DOHH2 (cell line): ENCODE data around the gene MMEL1.
"Not testable (repeated sequence)": the region's sequence is repeated elsewhere in the genome, so short reads cannot be mapped to it uniquely, and the experiment has no call there.

ENCODE experiments used
- EZH2phosphoT487 ChIP-seq: fragments of 200-600 bp; sonication (generic); IDR thresholded peaks from 2 replicates; pipeline ENCODE4 v1.6.1; 2017; ENCODE audit warnings: borderline replicate concordance, mild to moderate bottlenecking, antibody characterized with exemption, low read length, moderate library complexity, mixed read lengths
- TF ChIP-seq, protein P1 (sequence below): fragments of 200-600 bp; sonication (generic); IDR thresholded peaks from one replicate; pipeline ENCODE4 v1.5.1; 2014; ENCODE audit warnings: antibody characterized with exemption, mild to moderate bottlenecking, low read depth, low read length; ENCODE audit not compliant: poor library complexity, severe bottlenecking

DNA sequence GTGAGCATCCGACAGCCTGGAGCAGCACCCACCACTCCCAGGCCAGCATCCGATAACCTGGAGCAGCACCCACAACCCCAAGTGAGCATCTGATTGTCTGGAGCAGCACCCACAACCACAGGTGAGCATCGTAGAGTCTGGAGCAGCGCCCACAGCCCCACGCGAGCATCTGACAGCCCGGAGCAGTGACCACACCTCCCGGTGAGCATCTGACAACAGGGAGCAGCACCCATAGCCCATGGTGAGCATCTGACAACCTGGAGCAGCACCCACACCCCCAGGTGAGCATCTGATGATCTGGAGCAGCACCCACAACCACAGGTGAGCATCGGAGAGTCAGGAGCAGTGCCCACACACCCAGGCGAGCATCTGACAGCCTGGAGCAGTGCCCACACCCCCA is 25.1 kb upstream of the MMEL1 start:
- TF ChIP-seq, protein P1, sequence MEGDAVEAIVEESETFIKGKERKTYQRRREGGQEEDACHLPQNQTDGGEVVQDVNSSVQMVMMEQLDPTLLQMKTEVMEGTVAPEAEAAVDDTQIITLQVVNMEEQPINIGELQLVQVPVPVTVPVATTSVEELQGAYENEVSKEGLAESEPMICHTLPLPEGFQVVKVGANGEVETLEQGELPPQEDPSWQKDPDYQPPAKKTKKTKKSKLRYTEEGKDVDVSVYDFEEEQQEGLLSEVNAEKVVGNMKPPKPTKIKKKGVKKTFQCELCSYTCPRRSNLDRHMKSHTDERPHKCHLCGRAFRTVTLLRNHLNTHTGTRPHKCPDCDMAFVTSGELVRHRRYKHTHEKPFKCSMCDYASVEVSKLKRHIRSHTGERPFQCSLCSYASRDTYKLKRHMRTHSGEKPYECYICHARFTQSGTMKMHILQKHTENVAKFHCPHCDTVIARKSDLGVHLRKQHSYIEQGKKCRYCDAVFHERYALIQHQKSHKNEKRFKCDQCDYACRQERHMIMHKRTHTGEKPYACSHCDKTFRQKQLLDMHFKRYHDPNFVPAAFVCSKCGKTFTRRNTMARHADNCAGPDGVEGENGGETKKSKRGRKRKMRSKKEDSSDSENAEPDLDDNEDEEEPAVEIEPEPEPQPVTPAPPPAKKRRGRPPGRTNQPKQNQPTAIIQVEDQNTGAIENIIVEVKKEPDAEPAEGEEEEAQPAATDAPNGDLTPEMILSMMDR = not testable (repeated sequence)
- not testable (repeated sequence) for TF ChIP-seq EZH2phosphoT487
